ENCODE data around the gene SRSF5.

The SRSF5 gene

DNA sequence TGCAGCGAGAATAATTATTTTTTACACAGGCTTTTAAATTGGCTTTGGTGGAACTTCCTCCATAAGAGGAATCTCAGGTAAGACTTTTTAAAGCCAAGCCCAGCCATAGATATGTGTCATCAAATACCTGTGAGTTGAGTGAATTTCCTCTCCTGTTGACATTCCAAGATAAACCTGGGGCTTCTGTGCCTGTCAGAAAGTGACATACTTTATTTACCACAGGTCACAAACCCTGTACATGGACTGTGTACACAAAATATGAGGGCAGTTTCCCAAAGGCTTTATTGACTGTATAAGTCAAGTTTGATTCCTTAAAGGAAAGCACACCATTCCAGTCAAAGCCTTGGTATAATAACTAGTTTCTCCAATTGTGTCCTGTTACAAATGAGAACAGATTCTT, 25.9 kb upstream of the SRSF5 start:
- no peak overlapping the region for H3K4me3 ChIP-seq (ENCODE audit: low read length)
- TF ChIP-seq, protein P1, sequence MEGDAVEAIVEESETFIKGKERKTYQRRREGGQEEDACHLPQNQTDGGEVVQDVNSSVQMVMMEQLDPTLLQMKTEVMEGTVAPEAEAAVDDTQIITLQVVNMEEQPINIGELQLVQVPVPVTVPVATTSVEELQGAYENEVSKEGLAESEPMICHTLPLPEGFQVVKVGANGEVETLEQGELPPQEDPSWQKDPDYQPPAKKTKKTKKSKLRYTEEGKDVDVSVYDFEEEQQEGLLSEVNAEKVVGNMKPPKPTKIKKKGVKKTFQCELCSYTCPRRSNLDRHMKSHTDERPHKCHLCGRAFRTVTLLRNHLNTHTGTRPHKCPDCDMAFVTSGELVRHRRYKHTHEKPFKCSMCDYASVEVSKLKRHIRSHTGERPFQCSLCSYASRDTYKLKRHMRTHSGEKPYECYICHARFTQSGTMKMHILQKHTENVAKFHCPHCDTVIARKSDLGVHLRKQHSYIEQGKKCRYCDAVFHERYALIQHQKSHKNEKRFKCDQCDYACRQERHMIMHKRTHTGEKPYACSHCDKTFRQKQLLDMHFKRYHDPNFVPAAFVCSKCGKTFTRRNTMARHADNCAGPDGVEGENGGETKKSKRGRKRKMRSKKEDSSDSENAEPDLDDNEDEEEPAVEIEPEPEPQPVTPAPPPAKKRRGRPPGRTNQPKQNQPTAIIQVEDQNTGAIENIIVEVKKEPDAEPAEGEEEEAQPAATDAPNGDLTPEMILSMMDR (conservative IDR thresholded peaks at IDR 0.05; ENCODE audit: low read depth, low read length) = no peak
- no peak for DNase-seq (ENCODE audit: low read depth)

DNA sequence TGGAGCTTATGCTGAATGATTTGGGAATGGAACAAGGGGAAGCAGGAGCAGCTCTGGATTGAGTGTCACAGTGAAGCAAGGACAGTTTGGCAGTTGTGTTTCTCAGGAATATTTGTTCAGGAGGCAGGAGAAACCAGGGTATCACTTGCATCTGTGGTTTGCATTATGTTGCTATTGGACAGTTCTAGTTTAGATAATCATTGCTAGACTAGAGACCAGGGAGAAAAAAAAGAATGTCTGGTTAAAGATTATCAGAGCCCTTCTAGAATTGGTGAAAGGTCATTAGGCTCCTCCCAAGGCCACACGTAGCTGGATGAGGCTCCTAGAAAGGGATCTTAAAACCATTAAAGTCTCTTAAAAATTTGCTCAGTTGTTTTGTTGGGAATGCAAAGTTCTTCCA, 17.0 kb upstream of the SRSF5 start:
- no peak for DNase-seq (ENCODE audit: low read depth)

DNA sequence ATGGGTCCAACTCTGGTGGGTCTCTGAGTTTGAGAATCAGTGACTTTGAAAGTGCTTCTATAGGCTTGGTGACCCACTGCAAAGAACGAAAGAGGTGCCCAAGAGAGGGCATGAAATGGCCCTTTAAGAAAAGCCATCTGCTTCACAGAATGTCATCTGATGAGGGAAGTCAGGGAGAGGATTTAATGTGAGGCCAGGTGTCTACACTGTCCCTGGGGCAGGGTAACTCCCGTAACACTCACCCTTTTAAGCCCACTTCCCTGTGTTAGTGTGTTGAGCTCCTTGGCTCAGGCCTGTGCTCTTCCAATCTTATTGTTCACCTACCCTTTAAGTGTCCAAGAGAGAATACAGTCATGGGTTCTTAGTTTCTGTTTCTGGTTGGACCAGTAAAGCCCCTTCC, 16.4 kb upstream of the SRSF5 start:
- no peak for DNase-seq (ENCODE audit: low read depth)
- H3K4me3 ChIP-seq (ENCODE audit: low read length) = no peak overlapping the region
- TF ChIP-seq, protein P1 (conservative IDR thresholded peaks at IDR 0.05; ENCODE audit: low read depth, low read length) = no peak

More for the DNA sequence above, 17.0 kb upstream of the SRSF5 start:
- TF ChIP-seq, protein P1 (conservative IDR thresholded peaks at IDR 0.05; ENCODE audit: low read depth, low read length) = no peak
- no peak overlapping the region for H3K4me3 ChIP-seq (ENCODE audit: low read length)

DNA sequence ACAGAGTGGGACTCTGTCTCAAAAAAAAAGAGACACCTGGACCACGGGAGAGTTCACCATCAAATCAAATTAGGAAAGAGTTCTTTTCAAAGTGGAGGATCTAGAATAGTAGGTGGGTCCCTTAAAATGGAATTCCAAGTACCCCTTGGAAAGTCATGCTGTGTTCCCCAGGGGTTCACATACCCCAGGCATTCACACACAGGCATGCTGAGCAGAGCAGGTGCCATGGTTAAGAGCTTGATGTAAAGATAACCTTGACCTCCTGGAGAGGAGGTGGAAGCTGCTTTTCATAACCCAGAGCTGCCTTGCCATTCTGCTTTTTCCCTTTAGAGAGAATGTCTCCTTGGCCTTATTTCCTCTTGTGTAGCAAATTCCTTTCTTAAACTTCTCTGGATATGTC, 14.2 kb upstream of the SRSF5 start:
- no peak overlapping the region for H3K4me3 ChIP-seq (ENCODE audit: low read length)
- no peak for DNase-seq (ENCODE audit: low read depth)
- TF ChIP-seq, protein P1 (conservative IDR thresholded peaks at IDR 0.05; ENCODE audit: low read depth, low read length) = no peak

DNA sequence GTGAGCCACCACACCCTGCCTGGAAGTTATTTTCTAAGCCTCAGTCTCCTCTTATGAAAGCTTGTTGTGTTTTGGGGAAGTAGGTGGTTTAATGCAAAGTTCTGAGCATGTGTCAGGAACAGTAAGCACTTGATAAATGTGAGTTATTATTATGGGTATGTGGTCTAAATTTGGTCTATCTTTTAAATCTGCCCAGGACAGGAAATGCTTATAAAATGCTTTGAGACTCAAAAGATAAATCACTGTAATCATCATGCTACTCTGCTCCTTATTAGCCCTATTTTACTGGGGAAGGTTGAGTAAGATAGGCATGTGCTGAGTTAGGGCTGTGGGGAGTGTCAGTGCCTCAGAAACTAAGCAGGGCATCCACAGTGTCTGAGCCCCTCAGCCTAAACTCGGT, 13.1 kb upstream of the SRSF5 start:
- TF ChIP-seq, protein P1 (conservative IDR thresholded peaks at IDR 0.05; ENCODE audit: low read depth, low read length) = no peak
- no peak overlapping the region for H3K4me3 ChIP-seq (ENCODE audit: low read length)
- DNase-seq (ENCODE audit: low read depth) = no peak

DNA sequence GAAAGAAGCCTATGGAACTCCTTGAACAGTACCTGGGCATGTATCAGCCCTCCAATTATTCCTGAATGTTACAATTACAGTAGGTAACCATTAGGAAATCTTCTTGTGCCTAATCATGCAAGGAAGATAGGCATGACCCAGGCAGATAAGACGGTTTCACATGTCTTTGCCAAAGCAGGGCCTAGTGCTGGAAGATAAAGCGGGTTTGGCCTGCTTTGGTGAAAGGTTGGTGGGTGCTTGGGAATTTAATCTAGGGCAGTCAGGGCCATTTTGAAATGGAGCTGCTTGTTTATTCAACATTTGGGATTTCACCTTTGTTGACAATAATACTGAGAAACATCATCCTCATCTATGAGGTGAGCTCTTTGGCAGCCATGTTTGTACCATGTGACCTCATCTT, 12.5 kb upstream of the SRSF5 start:
- no peak for DNase-seq (ENCODE audit: low read depth)
- TF ChIP-seq, protein P1 (conservative IDR thresholded peaks at IDR 0.05; ENCODE audit: low read depth, low read length) = no peak
- H3K4me3 ChIP-seq (ENCODE audit: low read length) = no peak overlapping the region

DNA sequence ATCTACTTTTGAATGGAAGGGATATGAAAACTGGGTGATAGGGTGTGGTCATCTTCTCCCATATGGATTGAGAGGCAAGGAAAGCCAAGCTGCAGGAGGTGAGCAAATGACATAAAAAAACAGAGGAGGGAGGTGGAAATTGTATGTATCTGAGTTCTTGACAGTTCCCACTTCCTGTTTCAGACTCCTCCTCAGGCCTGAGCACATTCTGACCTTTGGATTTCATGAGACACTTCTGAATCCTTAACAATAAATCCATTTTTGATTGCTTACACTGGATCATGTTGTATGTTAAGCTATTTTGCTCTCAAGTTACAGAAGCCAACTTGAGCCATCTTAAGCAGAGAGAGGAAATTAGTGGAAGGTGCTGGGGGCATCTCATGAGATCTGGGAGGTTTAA, 11.6 kb upstream of the SRSF5 start:
- DNase-seq (ENCODE audit: low read depth) = no peak
- TF ChIP-seq, protein P1 (conservative IDR thresholded peaks at IDR 0.05; ENCODE audit: low read depth, low read length) = no peak
- no peak overlapping the region for H3K4me3 ChIP-seq (ENCODE audit: low read length)
